ENCODE measurements around the gene COX7A1.
A peak's percentile ranks its signal among the peaks of the same experiment; 100 is the strongest.
"Not testable (repeated sequence)": the region's sequence is repeated elsewhere in the genome, so short reads cannot be mapped to it uniquely, and the experiment has no call there.

The COX7A1 gene

DNA sequence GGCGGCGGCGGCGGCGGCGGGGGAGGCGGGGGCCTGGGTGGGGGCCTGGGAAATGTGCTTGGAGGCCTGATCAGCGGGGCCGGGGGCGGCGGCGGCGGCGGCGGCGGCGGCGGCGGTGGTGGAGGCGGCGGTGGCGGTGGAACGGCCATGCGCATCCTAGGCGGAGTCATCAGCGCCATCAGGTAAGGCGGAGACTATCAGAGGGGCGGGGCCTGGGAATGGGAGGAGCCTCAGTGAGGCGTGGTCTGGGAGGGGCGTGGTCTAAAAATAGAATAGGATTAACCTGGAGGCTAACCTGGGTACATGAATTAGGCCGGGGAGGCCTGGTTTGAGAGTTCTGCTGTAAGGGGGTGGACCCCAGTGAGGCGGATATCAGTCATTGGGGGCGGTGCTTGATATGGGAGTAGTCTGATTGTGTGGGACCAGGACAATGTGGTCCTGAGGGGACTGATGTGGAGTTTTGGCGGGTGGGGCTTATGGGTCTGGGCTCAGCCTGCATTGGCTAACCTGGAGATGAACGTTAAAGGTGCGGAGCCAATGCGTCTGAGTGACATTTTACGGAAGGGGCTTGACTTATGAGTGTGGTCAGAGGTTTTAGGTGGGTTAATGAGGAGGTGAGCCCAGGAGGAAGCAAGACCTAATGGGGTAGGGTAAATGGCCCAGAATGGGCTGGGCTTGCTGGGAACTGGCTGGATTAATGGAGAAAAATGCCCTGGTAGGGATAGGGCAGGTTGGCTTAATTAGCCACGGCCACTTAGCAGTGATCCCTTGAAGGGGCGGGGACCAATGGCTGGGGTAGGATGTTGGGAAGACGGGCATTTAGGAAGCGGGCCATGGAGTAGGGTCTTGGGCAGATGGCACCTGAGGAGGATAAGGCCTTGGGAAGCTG, 11.0 kb downstream of the COX7A1 start:
- TF ChIP-seq, protein P1, sequence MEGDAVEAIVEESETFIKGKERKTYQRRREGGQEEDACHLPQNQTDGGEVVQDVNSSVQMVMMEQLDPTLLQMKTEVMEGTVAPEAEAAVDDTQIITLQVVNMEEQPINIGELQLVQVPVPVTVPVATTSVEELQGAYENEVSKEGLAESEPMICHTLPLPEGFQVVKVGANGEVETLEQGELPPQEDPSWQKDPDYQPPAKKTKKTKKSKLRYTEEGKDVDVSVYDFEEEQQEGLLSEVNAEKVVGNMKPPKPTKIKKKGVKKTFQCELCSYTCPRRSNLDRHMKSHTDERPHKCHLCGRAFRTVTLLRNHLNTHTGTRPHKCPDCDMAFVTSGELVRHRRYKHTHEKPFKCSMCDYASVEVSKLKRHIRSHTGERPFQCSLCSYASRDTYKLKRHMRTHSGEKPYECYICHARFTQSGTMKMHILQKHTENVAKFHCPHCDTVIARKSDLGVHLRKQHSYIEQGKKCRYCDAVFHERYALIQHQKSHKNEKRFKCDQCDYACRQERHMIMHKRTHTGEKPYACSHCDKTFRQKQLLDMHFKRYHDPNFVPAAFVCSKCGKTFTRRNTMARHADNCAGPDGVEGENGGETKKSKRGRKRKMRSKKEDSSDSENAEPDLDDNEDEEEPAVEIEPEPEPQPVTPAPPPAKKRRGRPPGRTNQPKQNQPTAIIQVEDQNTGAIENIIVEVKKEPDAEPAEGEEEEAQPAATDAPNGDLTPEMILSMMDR (IDR thresholded peaks at IDR 0.05; ENCODE audit: low read depth, low read length) = no peak
- DNase-seq (ENCODE audit: low read depth in 2 of 2) = peak; percentile 85 to 87
- H3K4me3 ChIP-seq (replicated peaks in 1 of 2; ENCODE audit: low read depth in 2 of 2, low read length in 2 of 2) = peak overlapping the region; percentile 90 to 94

DNA sequence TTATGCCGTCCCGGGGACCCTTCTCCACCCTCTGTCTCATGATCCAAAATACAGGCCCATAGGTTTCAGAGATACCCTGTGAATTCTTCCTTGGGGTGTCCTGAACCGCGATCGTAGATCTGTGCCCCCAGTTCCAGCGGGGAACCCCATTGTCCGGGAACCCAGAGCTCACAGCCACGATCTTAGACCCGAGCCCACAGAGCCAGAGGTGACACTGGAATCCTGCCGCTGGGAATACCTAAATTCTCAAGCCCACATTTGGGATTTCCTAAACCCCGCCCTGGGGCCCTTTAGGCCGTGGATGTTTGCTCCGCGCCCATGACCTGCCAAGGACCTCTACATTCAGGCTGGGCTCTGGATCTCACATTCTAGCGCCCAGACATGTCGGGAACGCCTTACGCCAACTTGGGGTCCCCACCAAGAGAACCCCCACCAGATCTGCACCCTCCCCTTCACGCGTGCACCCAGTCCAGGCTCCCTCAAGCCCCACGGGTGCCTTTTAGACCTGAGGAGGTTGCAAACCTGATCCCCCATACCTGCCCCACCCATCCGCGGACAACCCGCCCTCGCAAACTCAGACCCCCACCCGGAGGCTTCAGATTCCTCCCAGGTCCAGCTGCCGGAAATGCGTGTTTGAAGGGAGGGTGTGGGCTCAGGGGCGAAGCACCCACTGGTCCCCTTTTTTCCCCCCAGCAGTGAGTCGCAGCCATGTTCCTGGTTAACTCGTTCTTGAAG, 11.8 kb downstream of the COX7A1 start:
- peak overlapping the region; percentile 90 to 94 for H3K4me3 ChIP-seq (replicated peaks in 1 of 2; ENCODE audit: low read depth in 2 of 2, low read length in 2 of 2)
- peak; percentile 60 to 64 for DNase-seq (ENCODE audit: low read depth in 2 of 2)
- TF ChIP-seq, protein P1 (IDR thresholded peaks at IDR 0.05; ENCODE audit: low read depth, low read length) = no peak

DNA sequence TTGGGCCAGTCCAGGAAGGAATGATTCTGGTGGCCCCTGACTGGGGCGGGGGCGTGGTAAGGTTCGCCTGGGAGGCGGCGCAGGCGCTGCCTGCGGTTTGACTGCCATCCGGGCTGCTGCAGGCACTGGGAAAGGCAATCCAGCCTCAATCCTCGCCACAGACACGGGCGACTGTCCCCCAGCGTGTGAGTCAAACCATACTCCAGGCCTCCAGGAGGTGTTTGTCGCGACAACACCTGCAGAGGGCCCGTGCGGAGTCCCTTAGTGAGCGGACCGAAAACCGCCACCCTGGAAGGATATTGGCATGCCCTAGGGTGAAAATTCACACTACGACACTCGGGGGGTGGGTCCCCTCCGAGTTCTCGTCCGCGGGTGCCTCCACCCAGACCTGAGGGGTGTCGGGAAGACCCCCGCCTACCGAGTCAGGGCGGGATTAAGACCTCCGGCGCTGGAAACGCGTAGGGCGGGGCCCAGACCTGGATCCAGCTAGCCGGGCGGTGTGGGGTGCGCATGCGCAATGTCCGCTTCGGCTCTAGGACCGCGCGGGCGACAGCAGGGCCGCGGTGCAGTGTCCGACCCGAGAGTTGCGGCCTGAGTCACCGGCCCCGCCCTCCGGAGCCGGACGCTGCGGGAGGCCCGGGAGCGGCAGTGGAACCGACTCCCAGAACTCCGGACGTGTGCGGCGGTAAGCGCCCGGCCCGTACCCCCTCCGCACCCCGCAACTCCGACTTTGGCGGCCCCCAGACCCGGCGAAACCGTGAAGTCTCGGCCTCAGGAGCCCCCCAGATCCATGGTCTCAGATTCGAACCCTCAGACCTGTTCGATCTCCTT, 12.6 kb downstream of the COX7A1 start, which contains the start of gene CAPNS1:
Gene CAPNS1, plus strand, starts transcription at position 594 of the 831 bp plus-strand sequence. CDS start 946 bp downstream, outside the sequence.
- peak within 1 kb of the TSS; percentile 90 to 94 for H3K4me3 ChIP-seq (replicated peaks in 1 of 2; ENCODE audit: low read depth in 2 of 2, low read length in 2 of 2)
- DNase-seq (ENCODE audit: low read depth in 2 of 2) = peak; percentile 95 to 97
- TF ChIP-seq, protein P1 (IDR thresholded peaks at IDR 0.05; ENCODE audit: low read depth, low read length) = no peak

DNA sequence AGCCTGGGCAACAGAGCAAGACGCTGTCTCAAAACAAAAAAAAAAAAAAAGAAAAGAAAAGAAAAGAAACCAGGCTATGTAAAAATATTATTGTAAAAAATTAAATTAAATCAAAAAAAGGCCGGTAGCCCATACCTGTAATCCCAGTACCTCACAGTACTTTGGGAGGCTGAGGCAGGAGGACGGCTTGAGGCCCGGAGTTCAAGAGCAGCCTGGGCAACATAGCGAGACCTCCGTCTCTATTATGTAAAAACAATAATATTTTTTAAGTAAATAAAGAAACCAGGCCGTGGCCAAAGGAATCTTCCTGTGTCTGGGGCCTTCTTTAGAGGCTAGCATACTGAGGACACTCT, 13.2 kb downstream of the COX7A1 start:
- no peak for DNase-seq (ENCODE audit: low read depth in 2 of 2)
- peak overlapping the region; percentile 90 to 94 for H3K4me3 ChIP-seq (replicated peaks in 1 of 2; ENCODE audit: low read depth in 2 of 2, low read length in 2 of 2)
- TF ChIP-seq, protein P1 (IDR thresholded peaks at IDR 0.05; ENCODE audit: low read depth, low read length) = no peak

DNA sequence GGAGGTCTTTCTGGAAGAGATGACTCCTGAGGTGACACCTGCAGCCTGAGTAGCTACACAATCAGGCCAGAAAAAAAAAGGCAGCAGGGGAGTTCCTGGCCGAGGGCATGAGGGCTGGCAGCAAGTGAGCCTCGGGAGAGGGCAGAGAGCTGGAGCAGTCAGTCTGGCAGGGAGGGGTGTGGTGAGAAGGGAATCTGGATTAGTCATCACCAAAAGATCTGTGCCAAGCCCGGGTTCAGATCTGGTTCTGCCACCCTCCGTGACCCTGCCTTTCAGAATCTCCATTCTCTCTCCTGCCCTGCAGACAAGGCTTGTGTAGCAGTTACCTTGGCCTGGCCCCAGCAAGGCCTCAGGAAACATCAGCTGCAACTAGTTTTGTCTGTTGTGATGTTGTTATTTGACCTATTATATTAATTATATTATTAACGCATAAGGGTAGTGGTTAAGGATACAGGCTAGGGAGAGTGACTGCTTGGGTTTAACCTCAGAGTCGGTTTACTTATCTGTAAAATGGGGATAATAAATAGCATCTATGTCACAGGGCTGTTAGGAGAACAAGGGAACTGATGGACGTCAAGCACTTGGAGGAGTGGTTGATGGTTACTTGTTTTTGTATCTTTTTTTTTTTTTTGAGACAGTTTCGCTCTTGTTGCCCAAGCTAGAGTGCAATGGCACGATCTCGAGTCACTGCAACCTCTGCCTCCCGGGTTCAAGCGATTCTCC, 15.1 kb downstream of the COX7A1 start:
- peak; percentile 50 to 73 for DNase-seq (ENCODE audit: low read depth in 2 of 2)
- TF ChIP-seq, protein P1 (IDR thresholded peaks at IDR 0.05; ENCODE audit: low read depth, low read length) = no peak
- no peak overlapping the region for H3K4me3 ChIP-seq (replicated peaks in 1 of 2; ENCODE audit: low read depth in 2 of 2, low read length in 2 of 2)

DNA sequence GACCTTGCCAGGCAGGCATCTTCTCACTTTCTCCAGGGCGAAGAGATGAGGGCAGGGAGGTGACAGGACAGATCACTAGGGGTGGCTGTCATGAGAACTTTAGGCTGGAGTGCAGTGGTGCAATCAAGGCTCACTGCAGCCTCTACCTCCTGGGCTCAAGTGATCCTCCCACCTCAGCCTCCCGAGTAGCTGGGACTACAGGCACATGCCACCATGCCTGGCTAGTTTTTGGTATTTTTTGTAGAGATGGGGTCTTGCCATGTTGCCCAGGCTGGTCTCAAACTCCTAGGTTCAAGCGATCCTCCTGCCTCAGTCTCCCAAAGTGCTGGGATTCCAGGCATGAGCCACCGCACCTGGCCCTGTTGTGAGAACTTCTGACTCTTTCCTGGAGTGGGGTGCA, 17.4 kb downstream of the COX7A1 start:
- H3K4me3 ChIP-seq (replicated peaks in 1 of 2; ENCODE audit: low read depth in 2 of 2, low read length in 2 of 2); DNase-seq (ENCODE audit: low read depth in 2 of 2): not testable (repeated sequence)

DNA sequence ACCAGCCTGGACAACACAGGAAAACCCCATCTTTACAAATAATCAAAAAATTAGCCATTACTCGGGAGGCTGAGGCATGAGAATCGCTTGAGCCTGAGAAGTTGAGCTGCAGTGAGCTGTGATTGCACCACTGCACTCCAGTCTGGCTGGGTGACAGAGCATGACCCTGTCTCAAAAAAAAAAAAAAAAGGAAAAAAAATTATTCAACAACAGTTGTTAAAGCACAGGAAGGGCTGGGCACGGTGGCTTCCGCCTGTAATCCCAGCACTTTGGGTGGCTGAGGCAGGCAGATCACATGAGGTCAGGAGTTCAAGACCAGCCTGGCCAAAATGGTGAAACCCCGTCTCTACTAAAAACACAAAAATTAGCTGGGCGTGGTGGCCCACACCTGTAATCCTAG, 21.0 kb downstream of the COX7A1 start:
- H3K4me3 ChIP-seq (replicated peaks in 1 of 2; ENCODE audit: low read depth in 2 of 2, low read length in 2 of 2); DNase-seq (ENCODE audit: low read depth in 2 of 2): not testable (repeated sequence)
